GM20431 (cell line): ENCODE results near the gene DPH2.

Experiments used
- in situ Hi-C: fragments of 300-500 bp; cut with MseI, MboI; formaldehyde crosslinking; loops from one replicate; pipeline ENCODE4 v1.15.0; 2020; ENCODE audit warnings: low sequenced_read_pairs; ENCODE audit not compliant: unreplicated experiment

DPH2 gene

GRCh38 chr1:43938892-43939587 is 30.8 kb upstream of the DPH2 start:
- in situ Hi-C loops: loop anchor here (10.0 kb wide), 1 partner anchor 414 kb away; no protein-coding TSS in a partner anchor

GRCh38 chr1:43942411-43942810 is 27.4 kb upstream of the DPH2 start:
- in situ Hi-C loops: no loop called here

- in situ Hi-C loops: no loop called here
Measured at GRCh38 chr1:43944860-43945259, 24.9 kb upstream of the DPH2 start.

GRCh38 chr1:43945674-43946235 is 24.1 kb upstream of the DPH2 start:
- in situ Hi-C loops: no loop called here

GRCh38 chr1:43946236-43947060 is 23.4 kb upstream of the DPH2 start, which contains the start of gene IPO13:
Gene IPO13, plus strand, starts transcription at chr1:43946950. Its CDS starts 651 bp downstream, at chr1:43947601.
- in situ Hi-C loops: no loop called here

- in situ Hi-C loops: no loop called here
Measured at GRCh38 chr1:43947061-43947873, 22.5 kb upstream of the DPH2 start.

GRCh38 chr1:43947874-43948437 is 21.9 kb upstream of the DPH2 start:
- in situ Hi-C loops: no loop called here

GRCh38 chr1:43949678-43950077 is 20.1 kb upstream of the DPH2 start:
- in situ Hi-C loops: no loop called here

- in situ Hi-C loops: no loop called here
Measured at GRCh38 chr1:43951021-43951985, 18.5 kb upstream of the DPH2 start.

- in situ Hi-C loops: no loop called here
Measured at GRCh38 chr1:43952731-43953346, 17.0 kb upstream of the DPH2 start.

GRCh38 chr1:43953361-43953760 is 16.4 kb upstream of the DPH2 start:
- in situ Hi-C loops: no loop called here

GRCh38 chr1:43954036-43954435 is 15.8 kb upstream of the DPH2 start:
- in situ Hi-C loops: no loop called here

- in situ Hi-C loops: no loop called here
Measured at GRCh38 chr1:43956234-43956633, 13.6 kb upstream of the DPH2 start.

GRCh38 chr1:43957407-43958040 is 12.3 kb upstream of the DPH2 start:
- in situ Hi-C loops: no loop called here

GRCh38 chr1:43958351-43959255 is 11.2 kb upstream of the DPH2 start:
- in situ Hi-C loops: no loop called here

GRCh38 chr1:43960798-43961197 is 9.0 kb upstream of the DPH2 start:
- in situ Hi-C loops: no loop called here

- in situ Hi-C loops: no loop called here
Measured at GRCh38 chr1:43961692-43962091, 8.1 kb upstream of the DPH2 start.
